ENCODE measurements around the gene CDK6.

- no peak for TF ChIP-seq CTCF (IDR thresholded peaks at IDR 0.05; ENCODE audit: low read depth, low read length)
- no peak for TF ChIP-seq MYC (IDR thresholded peaks at IDR 0.05; ENCODE audit: low read depth, low read length)
- no peak for TF ChIP-seq POLR2A (IDR thresholded peaks at IDR 0.05; ENCODE audit: extremely low read depth, insufficient read length)
Measured at GRCh38 chr7:92737706-92738105, 98.7 kb downstream of the CDK6 start.

All from NB4 (cell line).